Coronary artery (tissue), 2 donors: Measurements from ENCODE around the gene TP73.

Experiments
- DNase-seq: peaks from one replicate; pipeline ENCODE4 v3.0.0-alpha.2; 2017; ENCODE audit warnings: low spot score
- H3K27ac ChIP-seq, 2 donors: fragments of 200-600 bp; sonication (generic); one replicate each; pipeline ENCODE4 v1.5.1; 2016 to 2019
- H3K4me3 ChIP-seq: fragments of 200-600 bp; sonication (generic); 2 replicates; pipeline ENCODE4 v1.5.1; 2016; ENCODE audit warnings: mild to moderate bottlenecking, moderate library complexity
- TF ChIP-seq, protein P1 (sequence below): fragments of 200-600 bp; sonication (generic); IDR thresholded peaks from one replicate; pipeline ENCODE4 v1.5.1; 2019; ENCODE audit warnings: antibody characterized with exemption

The TP73 gene

DNA sequence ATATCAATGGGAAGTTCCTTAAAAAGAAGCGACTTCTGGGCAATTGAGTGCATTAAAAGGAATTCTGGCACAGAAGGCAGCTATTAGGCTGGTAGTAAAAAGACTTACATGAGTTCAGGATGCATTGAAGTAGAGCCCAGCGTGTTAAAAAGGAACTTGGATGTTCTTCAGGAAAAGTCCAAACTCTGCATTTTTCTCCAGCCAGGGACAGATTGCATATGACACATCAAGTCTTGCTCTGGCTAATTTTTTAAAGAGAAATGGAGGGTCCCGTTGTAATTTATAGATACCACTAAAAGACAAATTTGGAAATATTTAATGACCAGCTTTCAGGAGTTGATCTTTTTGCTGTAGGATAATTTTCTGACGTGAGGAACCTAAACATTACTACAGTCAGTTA is 26.3 kb upstream of the TP73 start:
- H3K4me3 ChIP-seq: peak overlapping the region; percentile 85
- peak overlapping the region in 1 of 2 donors; percentile 91 for H3K27ac ChIP-seq
- no peak for DNase-seq
- TF ChIP-seq, protein P1, sequence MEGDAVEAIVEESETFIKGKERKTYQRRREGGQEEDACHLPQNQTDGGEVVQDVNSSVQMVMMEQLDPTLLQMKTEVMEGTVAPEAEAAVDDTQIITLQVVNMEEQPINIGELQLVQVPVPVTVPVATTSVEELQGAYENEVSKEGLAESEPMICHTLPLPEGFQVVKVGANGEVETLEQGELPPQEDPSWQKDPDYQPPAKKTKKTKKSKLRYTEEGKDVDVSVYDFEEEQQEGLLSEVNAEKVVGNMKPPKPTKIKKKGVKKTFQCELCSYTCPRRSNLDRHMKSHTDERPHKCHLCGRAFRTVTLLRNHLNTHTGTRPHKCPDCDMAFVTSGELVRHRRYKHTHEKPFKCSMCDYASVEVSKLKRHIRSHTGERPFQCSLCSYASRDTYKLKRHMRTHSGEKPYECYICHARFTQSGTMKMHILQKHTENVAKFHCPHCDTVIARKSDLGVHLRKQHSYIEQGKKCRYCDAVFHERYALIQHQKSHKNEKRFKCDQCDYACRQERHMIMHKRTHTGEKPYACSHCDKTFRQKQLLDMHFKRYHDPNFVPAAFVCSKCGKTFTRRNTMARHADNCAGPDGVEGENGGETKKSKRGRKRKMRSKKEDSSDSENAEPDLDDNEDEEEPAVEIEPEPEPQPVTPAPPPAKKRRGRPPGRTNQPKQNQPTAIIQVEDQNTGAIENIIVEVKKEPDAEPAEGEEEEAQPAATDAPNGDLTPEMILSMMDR: no peak

DNA sequence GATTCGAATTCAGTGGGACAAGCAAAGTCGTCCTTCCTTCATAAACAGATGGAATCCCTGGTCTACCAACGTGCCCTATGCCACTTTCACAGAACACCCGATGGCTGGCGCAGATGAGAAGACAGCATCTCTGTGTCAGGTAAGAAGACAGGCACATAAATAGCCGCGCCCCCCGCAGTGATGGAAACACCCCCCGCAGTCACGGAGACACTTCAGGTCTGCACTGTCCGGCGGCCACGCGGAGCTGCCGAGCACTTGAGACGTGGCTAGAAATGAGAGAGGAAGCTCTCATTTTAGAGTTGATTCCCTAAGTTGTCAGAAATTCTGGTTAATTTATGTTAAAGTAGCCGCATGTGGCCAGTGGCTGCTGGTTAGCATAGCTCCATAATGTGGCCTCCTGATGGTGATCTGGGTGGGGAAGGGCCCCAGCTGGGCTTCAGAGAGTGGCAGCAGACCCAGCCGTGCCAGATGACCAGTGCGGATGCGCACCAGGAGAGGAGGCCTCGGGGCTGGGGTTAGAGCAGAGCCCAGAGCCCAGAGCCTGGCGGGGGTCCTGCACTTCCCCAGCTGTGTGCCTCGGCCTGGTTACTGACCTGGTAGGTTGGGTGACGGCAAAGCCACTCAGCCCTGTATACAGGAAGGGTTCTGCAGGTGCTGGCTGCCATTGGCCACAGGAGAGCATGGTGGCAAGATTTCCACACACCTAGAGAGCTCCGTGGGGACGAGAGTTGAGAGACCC is 24.6 kb upstream of the TP73 start:
- TF ChIP-seq, protein P1: no peak
- no peak for DNase-seq
- Histone ChIP-seq H3K27ac (no peak overlapping the region), H3K4me3 (no peak overlapping the region)

DNA sequence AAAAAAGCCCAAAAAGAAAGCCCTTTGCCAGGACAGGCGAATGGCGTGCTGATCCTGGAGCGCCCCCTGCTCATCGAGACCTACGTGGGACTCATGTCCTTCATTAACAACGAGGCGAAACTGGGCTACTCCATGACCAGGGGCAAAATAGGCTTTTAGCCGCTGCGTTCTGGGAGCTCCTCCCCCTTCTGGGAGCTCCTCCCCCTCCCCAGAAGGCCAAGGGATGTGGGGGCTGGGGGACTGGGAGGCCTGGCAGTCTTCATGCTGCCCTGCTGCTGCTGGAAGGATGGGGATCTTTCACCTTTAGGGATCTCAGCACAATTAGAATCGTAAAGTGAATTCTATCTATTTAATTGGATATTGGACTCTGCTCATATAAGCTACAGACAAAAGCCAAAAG is 23.9 kb upstream of the TP73 start:
- TF ChIP-seq, protein P1: no peak
- DNase-seq: no peak
- Histone ChIP-seq H3K4me3 (no peak overlapping the region), H3K27ac (no peak overlapping the region)

DNA sequence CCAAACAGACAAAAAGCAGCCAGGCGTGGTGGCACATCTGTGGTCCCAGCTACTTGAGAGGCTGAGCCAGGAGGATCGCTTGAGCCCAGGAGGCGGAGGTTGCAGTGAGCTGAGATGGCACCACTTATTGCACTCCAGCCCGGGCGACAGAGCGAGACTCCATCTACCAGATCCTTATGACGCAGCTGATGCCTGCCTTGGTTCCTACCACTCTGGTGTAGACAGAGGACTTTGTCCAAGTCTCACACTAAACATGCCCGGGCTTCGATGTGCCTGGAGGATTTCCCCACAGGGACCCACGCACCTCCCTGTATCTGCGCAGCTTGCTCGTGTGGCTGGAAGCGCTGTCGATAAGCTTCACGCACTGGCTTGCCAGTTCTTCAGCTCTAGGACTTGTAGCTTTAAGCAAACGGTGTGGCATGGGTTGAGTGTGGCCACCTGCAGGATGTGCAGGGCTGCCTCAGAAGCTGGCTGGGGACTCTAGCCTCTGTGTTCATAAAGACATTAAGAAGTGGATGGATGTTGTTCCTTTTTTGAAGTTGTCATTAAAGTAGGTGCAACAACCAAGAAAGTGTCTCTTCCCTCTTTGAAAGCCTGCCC is 22.7 kb upstream of the TP73 start:
- Histone ChIP-seq H3K27ac (no peak overlapping the region), H3K4me3 (no peak overlapping the region)
- TF ChIP-seq, protein P1: no peak
- DNase-seq: no peak

DNA sequence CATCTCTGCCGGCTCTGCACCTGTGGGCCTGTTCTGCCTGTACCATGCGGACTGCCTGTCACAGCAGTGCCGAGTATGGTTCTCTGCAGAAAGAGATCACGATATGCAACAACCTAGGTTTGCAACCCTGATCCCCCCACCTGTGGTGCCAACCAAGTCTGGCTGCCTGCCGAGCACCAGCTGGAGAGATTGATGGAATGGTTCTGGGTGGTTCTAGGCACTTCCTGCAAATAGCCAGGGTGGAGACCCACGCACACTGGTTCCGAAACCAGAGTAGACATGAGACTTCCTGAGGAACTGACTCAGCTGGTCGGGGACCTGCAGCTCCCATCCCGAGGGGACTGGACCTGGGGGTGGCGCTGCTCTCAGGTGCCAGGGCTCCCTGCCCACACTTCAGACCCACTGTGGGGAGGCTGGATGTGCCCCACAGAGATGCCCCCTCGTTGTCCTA is 22.1 kb upstream of the TP73 start:
- TF ChIP-seq, protein P1: no peak
- Histone ChIP-seq H3K4me3 (no peak overlapping the region), H3K27ac (no peak overlapping the region)
- no peak for DNase-seq

DNA sequence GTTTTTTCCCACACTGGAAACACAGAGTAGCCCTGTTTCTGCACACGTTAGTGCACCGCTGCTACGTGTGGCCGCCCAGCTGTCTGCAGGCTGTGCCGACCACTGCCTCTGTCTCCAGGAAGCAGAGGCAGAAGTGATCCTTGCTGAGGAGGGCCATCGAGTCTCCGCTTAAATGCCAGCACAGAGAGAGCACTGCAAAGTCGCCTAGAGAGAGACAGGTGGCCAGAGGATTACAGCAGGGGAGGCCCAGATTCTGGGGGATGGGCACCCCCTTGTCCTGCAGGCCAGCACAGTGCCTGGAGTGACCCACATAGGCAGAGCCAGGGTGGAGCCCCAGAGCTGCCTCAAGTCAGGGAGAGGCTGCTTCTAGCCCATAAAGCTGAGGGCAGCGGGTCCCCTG is 21.4 kb upstream of the TP73 start:
- TF ChIP-seq, protein P1: no peak
- no peak for DNase-seq

More for the DNA sequence above, 21.4 kb upstream of the TP73 start:
- H3K27ac ChIP-seq: no peak overlapping the region
- no peak overlapping the region for H3K4me3 ChIP-seq
